ENCODE data around the gene DNAJC16.

The DNAJC16 gene

GRCh38 chr1:15538771-15539170 is 12.1 kb downstream of the DNAJC16 start:
- no peak for DNase-seq (ENCODE audit: low read depth, low spot score)

- DNase-seq (ENCODE audit: low read depth, low spot score), result no peak
Observed at GRCh38 chr1:15540186-15540585, 13.5 kb downstream of the DNAJC16 start.

DNA sequence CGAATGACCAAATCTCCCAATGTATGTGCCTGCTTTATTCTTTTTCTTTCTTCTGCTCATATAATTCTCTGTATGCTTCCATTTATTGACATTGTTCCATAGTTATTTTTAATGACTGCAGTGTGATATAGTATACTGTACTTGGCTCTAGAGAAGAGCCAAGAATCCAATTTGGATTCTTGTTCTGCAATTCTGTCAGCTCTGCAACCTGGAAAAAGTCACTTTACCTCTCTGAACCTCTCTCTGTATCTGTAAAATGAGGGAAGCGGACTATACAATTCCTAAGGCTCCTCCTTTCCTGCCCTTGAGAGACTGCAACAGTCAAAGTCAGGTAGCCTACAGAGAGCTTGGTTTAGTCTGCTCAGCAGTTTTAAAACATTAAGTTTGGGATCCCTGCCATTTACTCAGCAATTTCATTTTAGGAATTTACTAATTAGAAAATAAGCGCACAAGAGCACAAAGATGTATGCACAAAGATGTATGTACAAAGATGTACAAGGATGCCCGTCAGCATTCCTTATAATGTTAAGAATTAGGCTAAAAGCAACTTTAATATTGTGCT is 14.7 kb downstream of the DNAJC16 start:
- DNase-seq (ENCODE audit: low read depth, low spot score), result no peak

DNA sequence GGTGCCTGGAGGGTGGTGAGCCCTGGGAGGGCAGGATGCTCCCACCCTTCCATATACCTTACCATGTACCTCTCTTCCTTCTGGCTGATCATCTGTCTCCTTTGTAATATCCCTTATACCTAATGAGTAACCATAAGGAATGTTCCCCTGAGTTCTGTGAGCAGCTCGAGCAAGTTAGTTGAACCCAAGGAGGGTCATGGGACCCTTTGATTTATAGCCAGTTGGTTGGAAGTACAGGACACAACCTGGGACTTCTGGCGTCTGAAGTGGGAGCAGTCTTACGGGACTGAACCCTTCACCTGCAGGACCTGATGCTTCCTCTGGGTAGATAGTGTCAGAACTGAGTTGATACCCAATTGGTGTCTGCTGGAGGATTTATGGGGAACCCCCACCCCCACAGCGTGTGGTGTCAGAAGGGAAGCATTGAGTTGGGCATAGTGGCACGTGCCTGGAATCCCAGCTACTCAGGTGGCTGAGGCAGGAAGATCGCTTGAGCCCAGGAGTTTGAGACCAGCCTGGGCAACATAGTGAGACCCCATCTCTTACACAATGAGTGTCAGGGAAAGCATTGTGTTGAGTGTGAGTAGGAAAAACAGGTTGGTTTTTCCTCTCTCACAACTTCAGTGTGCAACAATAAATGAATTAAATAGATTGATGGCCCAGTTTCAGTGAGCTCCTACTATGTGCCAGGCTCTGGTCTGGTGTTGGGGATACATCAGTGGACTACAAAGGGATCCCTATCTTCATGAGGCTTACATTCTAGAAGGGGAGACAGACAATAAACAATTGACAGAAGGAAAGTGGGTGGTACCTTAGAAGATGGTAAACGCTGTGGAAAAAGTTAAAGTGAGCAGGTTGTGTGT is 16.0 kb downstream of the DNAJC16 start:
- no peak for DNase-seq (ENCODE audit: low read depth, low spot score)

GRCh38 chr1:15543251-15543588 is 16.6 kb downstream of the DNAJC16 start:
- DNase-seq (ENCODE audit: low read depth, low spot score), result no peak

DNA sequence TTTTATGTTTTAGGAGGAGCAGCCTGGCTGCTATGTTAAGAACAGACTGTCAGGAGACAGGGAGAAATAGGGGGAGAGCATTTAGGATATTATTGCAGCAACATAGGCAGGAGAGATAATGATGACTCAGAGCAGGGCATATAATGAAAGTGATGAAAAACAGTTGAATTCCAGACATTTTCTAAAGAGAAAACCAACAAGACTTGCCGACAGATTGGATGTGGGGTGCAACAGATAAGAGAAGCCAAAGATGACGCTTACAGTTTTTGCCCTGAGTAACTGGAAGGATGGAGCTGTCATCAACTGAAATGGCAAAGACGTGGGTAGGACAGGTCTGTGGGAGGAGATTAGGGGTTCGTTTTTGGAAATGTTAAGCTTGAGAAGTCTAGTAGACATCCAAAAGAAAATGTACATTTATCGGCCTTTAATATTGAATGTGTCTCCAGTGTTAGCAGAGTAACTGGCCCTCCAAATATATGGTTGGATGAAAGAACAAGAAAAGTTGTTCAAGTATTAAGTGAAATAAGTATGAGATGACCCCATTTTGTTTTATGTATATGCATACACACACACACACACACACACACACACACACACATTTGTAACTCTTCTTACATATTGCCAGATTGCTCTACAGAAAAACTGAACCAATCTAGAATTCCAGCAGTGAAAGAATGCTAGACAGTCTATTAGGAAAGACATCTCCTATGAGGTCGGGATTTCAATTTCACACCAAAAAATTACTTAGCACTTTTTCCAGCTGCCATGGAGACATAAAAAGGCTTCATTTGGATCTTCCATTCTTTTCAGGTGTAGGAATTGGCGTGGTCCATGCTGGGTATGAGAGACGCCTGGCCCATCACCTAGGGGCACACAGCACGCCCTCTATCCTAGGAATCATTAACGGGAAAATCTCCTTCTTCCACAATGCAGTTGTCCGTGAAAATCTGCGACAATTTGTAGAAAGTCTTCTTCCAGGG is 17.2 kb downstream of the DNAJC16 start:
- no peak for DNase-seq (ENCODE audit: low read depth, low spot score)

GRCh38 chr1:15546641-15547040 is 20.0 kb downstream of the DNAJC16 start:
- no peak for DNase-seq (ENCODE audit: low read depth, low spot score)

DNA sequence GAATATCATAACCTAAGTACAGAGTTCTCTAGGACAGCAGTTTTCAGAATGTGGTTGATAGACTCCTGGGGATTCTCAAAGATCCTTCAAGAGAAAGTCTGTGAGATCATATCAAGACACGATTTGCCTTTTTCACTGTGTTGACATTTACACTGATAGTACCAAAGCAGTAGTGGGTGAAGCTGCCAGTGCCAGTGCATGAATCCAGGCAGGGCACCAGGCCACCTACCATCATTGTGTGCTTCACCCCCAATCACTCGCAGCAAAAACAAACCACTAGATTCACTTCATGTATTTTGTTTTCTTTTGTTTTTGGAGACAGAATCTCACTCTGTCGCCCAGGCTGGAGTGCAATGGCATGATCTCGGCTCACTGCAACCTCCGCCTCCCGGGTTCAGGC is 23.9 kb downstream of the DNAJC16 start:
- DNase-seq (ENCODE audit: low read depth, low spot score), result no peak

- DNase-seq (ENCODE audit: low read depth, low spot score), result no peak
Observed at GRCh38 chr1:15557008-15557407, 30.4 kb downstream of the DNAJC16 start.

- no peak for DNase-seq (ENCODE audit: low read depth, low spot score)
Observed at GRCh38 chr1:15557594-15557993, 30.9 kb downstream of the DNAJC16 start.

- no peak for DNase-seq (ENCODE audit: low read depth, low spot score)
Observed at GRCh38 chr1:15558516-15558915, 31.9 kb downstream of the DNAJC16 start.

- no peak for DNase-seq (ENCODE audit: low read depth, low spot score)
Observed at GRCh38 chr1:15559189-15559810, 32.7 kb downstream of the DNAJC16 start.

DNA sequence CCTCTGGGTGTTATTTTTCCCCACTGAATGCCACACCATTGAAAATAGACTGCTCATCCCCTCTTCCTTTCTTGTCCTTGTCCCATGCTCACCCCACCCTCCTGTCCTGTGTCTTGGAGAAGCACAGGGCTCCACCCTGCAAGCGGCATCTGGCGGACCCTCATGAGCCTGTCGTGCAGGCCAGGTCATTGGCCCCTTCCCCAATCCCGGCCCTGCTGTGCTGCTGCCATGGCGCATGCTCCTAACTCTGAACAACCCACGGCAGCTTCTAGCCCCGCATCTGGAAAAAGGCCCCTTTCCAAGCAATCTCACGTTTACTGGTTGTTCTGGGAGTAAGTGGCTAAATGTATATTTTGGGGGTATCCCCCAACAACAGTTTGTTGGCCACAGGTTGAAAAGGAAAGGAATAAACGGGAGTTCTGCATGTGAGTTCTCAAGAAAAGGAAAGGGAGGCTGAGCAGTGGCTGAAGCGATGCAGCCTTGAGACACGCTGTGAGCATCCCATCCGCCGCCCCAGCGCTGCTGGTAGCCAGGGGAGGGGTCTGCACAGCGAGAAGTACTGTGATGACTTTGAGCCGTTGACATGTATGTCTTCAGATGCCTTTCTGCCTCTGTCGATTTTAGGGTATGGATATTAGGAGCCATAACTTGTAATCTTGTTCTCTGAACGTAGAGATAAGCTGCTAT is 41.9 kb downstream of the DNAJC16 start:
- DNase-seq (ENCODE audit: low read depth, low spot score), result no peak

DNA sequence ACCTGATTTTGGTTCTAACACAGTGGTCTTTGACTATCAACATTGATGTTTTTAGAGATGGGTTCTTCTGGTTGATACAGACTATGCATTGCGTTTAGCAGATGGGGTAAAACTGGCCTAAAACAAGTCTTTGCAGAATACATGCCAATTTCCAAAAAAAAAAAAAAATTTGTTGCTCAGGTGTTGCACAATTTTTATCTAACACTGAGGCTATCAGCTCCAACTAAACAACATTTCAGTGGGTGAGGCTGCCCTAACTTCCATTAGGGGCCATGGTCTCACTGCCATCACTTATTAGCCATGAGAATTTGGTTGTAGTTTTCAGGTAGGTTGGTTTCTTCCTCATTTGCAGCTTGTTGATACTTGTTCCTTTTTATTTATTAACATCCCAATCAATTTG is 44.2 kb downstream of the DNAJC16 start:
- DNase-seq (ENCODE audit: low read depth, low spot score), result no peak

DNA sequence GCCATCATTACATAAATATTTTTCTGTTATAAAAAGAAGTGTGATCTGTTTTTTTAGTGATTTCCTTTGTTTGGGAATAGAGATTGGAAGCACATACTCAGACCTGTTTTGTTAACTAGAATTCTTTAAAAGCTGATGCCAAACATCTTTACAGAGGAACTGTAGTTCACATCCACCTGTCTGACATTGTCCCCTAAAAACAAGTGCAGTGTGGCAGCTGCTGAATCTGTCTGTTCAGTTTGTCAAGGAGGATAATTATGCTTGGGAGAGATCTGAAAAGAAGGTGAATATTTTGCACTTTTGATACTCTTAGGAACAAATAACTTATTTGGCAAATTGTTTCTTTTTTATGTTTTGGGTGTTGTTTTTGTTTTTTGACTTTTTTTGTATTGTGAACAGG is 44.6 kb downstream of the DNAJC16 start:
- no peak for DNase-seq (ENCODE audit: low read depth, low spot score)

- DNase-seq (ENCODE audit: low read depth, low spot score), result no peak
Observed at GRCh38 chr1:15573477-15573876, 46.8 kb downstream of the DNAJC16 start.

GRCh38 chr1:15574741-15575140 is 48.1 kb downstream of the DNAJC16 start:
- no peak for DNase-seq (ENCODE audit: low read depth, low spot score)

- DNase-seq (ENCODE audit: low read depth, low spot score), result no peak
Observed at GRCh38 chr1:15575549-15576150, 49.0 kb downstream of the DNAJC16 start.

- DNase-seq (ENCODE audit: low read depth, low spot score), result no peak
Observed at GRCh38 chr1:15577691-15578090, 51.0 kb downstream of the DNAJC16 start.

DNA sequence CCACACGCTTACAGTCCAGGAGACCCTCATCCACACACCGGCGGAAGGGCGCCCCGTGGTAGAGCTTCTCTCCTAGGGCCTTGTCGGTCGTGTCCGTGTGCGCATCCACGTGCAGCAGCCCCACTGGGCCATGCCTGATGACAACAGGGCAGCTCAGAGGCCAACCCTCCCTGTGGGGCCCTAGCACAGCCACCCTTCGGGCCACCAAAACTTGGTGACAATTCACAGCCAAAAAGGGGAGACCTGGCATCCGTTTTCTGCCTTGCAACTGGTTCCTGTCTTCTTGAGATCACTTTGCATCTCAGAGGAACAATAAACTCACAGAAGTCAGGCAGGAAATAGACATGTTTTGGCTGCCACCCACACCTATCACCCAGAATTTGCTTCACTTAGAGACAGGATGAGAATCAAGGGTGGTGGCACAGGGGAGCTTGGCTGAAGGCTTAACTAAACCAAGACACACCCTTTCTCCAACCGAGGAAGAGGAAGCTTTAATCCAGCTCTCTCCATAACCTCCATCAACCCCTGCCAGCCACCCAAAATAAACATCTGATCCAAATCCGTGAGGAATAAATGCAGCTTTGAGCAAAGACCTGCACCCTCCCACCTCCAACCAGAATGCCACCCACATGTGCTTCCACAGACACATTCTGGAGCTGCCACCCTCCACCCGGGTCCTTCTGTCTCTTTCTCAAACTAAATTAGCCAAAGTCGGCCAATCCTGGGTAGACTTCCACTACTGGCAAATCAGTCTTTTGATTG is 52.5 kb downstream of the DNAJC16 start:
- no peak for DNase-seq (ENCODE audit: low read depth, low spot score)

Measured in brain pericyte (primary cell).